ENCODE data around the gene CD81.

DNA sequence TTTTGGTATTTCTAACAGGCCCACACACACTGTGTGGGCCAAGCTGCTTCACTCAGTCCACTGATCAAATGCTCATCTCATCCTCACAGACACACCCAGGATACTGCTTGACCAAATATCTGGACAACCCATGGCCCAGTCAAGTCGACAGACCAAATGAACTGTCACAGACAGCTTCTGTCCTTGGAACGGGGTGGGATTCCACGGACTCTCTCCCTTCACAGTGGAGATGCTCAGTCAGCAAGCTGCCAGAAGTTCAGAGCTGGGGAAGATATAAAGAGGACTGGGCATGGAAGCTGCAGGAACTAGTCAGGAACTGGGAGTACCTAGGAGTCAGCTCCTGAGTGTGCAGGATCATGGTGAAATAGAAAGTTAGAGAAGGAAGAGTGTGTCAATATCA lies 34.6 kb upstream of the CD81 start:
- TF ChIP-seq EZH2 (IDR thresholded peaks at IDR 0.05; ENCODE audit: insufficient read depth, poor library complexity, severe bottlenecking): no peak
- no peak for TF ChIP-seq EZH2phosphoT487 (IDR thresholded peaks at IDR 0.05; ENCODE audit: insufficient read depth, low read depth)
